WI38 (cell line): Measurements from ENCODE around the gene SOHLH2.

Experiments used
- H3K4me3 ChIP-seq: 2 replicates; pipeline ENCODE4 v1.5.1; 2011; ENCODE audit warnings: low read depth, mild to moderate bottlenecking, control low read depth, low read length
- TF ChIP-seq, protein P1 (sequence below): IDR thresholded peaks from 2 replicates; pipeline ENCODE4 v1.5.1; 2012; ENCODE audit warnings: low read depth, mild to moderate bottlenecking, control low read depth, low read length

SOHLH2 gene

GRCh38 chr13:36130193-36130551 is 84.2 kb downstream of the SOHLH2 start:
- TF ChIP-seq, protein P1, sequence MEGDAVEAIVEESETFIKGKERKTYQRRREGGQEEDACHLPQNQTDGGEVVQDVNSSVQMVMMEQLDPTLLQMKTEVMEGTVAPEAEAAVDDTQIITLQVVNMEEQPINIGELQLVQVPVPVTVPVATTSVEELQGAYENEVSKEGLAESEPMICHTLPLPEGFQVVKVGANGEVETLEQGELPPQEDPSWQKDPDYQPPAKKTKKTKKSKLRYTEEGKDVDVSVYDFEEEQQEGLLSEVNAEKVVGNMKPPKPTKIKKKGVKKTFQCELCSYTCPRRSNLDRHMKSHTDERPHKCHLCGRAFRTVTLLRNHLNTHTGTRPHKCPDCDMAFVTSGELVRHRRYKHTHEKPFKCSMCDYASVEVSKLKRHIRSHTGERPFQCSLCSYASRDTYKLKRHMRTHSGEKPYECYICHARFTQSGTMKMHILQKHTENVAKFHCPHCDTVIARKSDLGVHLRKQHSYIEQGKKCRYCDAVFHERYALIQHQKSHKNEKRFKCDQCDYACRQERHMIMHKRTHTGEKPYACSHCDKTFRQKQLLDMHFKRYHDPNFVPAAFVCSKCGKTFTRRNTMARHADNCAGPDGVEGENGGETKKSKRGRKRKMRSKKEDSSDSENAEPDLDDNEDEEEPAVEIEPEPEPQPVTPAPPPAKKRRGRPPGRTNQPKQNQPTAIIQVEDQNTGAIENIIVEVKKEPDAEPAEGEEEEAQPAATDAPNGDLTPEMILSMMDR: no peak
- no peak overlapping the region for H3K4me3 ChIP-seq

GRCh38 chr13:36129539-36129938 is 84.8 kb downstream of the SOHLH2 start:
- TF ChIP-seq, protein P1: no peak
- no peak overlapping the region for H3K4me3 ChIP-seq

GRCh38 chr13:36126491-36126890 is 87.9 kb downstream of the SOHLH2 start:
- H3K4me3 ChIP-seq: no peak overlapping the region
- TF ChIP-seq, protein P1: no peak

- TF ChIP-seq, protein P1: no peak
- H3K4me3 ChIP-seq: no peak overlapping the region
These were observed 88.5 kb downstream of the SOHLH2 start for GRCh38 chr13:36125841-36126240.

DNA sequence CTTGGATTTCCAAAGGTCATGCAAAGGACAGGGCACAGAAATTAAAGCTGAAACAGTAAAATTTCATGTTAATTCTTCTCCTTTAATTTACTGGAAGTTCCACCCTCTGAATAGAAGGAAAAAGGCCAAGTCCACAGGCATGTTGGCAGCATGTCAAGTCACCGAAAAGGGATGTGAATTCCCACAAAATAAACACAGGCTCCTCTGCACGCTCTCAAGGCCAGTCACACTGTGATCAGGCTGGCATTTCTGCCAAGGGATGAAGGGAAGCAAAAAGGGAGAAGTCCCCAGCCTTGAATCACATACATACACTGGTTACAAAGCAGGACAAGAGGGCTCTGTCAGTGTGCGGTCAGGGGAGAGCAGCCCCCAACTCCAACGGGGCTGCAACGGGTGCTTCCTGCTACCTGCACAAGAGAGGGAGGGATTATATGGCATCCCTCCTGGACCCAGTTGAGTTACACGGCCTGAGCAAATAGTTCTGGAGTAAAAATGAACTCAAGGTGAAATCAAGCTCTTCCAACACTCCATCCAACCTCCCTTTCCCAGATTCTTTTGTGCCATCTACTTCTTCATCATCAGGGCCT is 90.0 kb downstream of the SOHLH2 start:
- H3K4me3 ChIP-seq: no peak overlapping the region
- TF ChIP-seq, protein P1: no peak
